HEK293 (cell line): ENCODE data around the gene DSTN.

ENCODE experiments used
- HOXC10 ChIP-seq: sonication (generic); formaldehyde crosslinking; IDR thresholded peaks from 2 replicates; pipeline ENCODE4 v1.8.1; 2023; ENCODE audit warnings: mild to moderate bottlenecking, missing genetic modification reagents
- KLF1 ChIP-seq: fragments of 450-650 bp; formaldehyde crosslinking; IDR thresholded peaks from 2 replicates; pipeline ENCODE4 v1.5.1; 2016; ENCODE audit warnings: missing biosample characterization, missing genetic modification characterization
- YY1 ChIP-seq: fragments of 450-650 bp; formaldehyde crosslinking; IDR thresholded peaks from 2 replicates; pipeline ENCODE4 v1.5.1; 2018; ENCODE audit warnings: missing biosample characterization, missing genetic modification characterization
- ZBTB8A ChIP-seq: fragments of 450-650 bp; formaldehyde crosslinking; IDR thresholded peaks from 2 replicates; pipeline ENCODE4 v1.5.1; 2016; ENCODE audit warnings: missing biosample characterization, missing genetic modification characterization
- ZEB2 ChIP-seq: fragments of 450-650 bp; formaldehyde crosslinking; IDR thresholded peaks from 2 replicates; pipeline ENCODE4 v1.5.1; 2016; ENCODE audit warnings: missing biosample characterization, missing genetic modification characterization
- ZNF138 ChIP-seq: fragments of 450-650 bp; formaldehyde crosslinking; IDR thresholded peaks from 2 replicates; pipeline ENCODE4 v1.5.1; 2016; ENCODE audit warnings: missing biosample characterization, missing genetic modification characterization, borderline replicate concordance
- ZNF140 ChIP-seq: fragments of 450-650 bp; formaldehyde crosslinking; IDR thresholded peaks from 2 replicates; pipeline ENCODE4 v1.5.1; 2016; ENCODE audit warnings: missing biosample characterization, missing genetic modification characterization
- ZNF274 ChIP-seq, 2 experiments: fragments of 200-500 bp in 1 of 2; fragments of 450-650 bp in 1 of 2; sonication (Bioruptor generic) in 1 of 2; formaldehyde crosslinking in 1 of 2; IDR thresholded peaks; 2 replicates each; pipeline versions ENCODE4 v1.5.1 to v1.6.1; 2014 to 2016; ENCODE audit warnings: borderline replicate concordance in 1 of 2, inconsistent platforms in 1 of 2, low read length in 1 of 2, missing biosample characterization in 1 of 2, missing genetic modification characterization in 1 of 2
- ZNF48 ChIP-seq: fragments of 450-650 bp; formaldehyde crosslinking; IDR thresholded peaks from 2 replicates; pipeline ENCODE4 v1.5.1; 2016; ENCODE audit warnings: missing biosample characterization, missing genetic modification characterization
- ZNF510 ChIP-seq: fragments of 450-650 bp; formaldehyde crosslinking; IDR thresholded peaks from 2 replicates; pipeline ENCODE4 v1.5.1; 2018; ENCODE audit warnings: mild to moderate bottlenecking, missing genetic modification characterization, missing biosample characterization; ENCODE audit not compliant: insufficient replicate concordance
- TF ChIP-seq, protein P1 (sequence below): fragments of 450-650 bp; formaldehyde crosslinking; IDR thresholded peaks from 2 replicates; pipeline ENCODE4 v1.5.1; 2016; ENCODE audit warnings: missing biosample characterization, missing genetic modification characterization
- TF ChIP-seq, protein P2 (sequence below): fragments of 450-650 bp; formaldehyde crosslinking; IDR thresholded peaks from 2 replicates; pipeline ENCODE4 v1.5.1; 2016; ENCODE audit warnings: missing biosample characterization, missing genetic modification characterization
- TF ChIP-seq, protein P3 (sequence below): fragments of 450-650 bp; formaldehyde crosslinking; IDR thresholded peaks from 2 replicates; pipeline ENCODE4 v1.5.1; 2016; ENCODE audit warnings: missing biosample characterization, missing genetic modification characterization
- TF ChIP-seq, protein P4 (sequence below): fragments of 450-650 bp; formaldehyde crosslinking; IDR thresholded peaks from 2 replicates; pipeline ENCODE4 v1.5.1; 2016; ENCODE audit warnings: missing biosample characterization, missing genetic modification characterization

DNA sequence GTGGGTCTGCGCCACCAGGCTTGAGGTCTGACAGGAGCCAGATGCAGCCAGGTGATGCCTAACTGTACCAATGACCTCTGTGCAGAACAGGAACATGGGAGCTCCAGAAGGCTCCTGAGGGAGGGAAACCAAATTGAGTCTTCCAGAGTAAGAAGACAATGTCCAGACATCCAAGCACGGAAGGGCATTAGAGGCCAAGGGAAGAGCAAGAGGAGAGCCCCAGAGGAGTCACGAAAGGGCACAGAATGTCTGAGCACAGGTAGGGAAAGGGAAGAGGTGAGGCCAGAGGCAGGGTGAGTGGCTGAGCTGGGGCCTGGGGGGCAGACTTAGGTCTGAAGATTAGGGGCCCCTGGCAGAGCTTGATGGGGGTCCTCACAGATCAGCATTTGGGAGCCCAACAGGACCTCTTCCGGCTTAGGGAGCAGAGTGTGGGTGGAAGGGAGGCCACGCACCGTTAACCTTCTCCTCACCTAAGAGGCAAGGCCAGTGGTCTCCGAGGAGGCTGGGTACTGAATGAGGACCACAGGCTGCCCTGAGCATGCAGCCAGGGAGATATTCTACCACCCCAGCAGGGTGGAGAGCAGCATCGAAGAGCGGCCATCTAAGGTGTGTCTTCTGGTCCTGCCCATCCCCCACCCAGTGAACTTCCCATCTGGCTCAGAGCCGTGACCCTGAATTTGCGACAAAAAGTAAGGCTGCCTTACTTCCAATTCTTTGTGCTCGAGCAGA, 70.4 kb downstream of the DSTN start:
- TF ChIP-seq, protein P1, sequence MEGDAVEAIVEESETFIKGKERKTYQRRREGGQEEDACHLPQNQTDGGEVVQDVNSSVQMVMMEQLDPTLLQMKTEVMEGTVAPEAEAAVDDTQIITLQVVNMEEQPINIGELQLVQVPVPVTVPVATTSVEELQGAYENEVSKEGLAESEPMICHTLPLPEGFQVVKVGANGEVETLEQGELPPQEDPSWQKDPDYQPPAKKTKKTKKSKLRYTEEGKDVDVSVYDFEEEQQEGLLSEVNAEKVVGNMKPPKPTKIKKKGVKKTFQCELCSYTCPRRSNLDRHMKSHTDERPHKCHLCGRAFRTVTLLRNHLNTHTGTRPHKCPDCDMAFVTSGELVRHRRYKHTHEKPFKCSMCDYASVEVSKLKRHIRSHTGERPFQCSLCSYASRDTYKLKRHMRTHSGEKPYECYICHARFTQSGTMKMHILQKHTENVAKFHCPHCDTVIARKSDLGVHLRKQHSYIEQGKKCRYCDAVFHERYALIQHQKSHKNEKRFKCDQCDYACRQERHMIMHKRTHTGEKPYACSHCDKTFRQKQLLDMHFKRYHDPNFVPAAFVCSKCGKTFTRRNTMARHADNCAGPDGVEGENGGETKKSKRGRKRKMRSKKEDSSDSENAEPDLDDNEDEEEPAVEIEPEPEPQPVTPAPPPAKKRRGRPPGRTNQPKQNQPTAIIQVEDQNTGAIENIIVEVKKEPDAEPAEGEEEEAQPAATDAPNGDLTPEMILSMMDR, result no peak
- TF ChIP-seq ZBTB8A (tag by site-specific recombination) (no peak), ZNF48 (tag by site-specific recombination) (no peak), ZNF274 (IDR thresholded peaks at IDR 0.05; ENCODE audit: low read length) (no peak), ZNF274 (tag by site-specific recombination; IDR thresholded peaks at IDR 0.05; ENCODE audit: borderline replicate concordance) (no peak), ZNF138 (tag by site-specific recombination) (no peak), HOXC10 (no peak), ZNF510 (tag by site-specific recombination) (no peak), ZNF140 (no peak), KLF1 (tag by site-specific recombination) (no peak), ZEB2 (no peak), YY1 (no peak)
- TF ChIP-seq, protein P2, sequence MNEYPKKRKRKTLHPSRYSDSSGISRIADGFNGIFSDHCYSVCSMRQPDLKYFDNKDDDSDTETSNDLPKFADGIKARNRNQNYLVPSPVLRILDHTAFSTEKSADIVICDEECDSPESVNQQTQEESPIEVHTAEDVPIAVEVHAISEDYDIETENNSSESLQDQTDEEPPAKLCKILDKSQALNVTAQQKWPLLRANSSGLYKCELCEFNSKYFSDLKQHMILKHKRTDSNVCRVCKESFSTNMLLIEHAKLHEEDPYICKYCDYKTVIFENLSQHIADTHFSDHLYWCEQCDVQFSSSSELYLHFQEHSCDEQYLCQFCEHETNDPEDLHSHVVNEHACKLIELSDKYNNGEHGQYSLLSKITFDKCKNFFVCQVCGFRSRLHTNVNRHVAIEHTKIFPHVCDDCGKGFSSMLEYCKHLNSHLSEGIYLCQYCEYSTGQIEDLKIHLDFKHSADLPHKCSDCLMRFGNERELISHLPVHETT, result no peak
- TF ChIP-seq, protein P3, sequence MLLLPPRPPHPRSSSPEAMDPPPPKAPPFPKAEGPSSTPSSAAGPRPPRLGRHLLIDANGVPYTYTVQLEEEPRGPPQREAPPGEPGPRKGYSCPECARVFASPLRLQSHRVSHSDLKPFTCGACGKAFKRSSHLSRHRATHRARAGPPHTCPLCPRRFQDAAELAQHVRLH (tag by site-specific recombination), result no peak
- TF ChIP-seq, protein P4, sequence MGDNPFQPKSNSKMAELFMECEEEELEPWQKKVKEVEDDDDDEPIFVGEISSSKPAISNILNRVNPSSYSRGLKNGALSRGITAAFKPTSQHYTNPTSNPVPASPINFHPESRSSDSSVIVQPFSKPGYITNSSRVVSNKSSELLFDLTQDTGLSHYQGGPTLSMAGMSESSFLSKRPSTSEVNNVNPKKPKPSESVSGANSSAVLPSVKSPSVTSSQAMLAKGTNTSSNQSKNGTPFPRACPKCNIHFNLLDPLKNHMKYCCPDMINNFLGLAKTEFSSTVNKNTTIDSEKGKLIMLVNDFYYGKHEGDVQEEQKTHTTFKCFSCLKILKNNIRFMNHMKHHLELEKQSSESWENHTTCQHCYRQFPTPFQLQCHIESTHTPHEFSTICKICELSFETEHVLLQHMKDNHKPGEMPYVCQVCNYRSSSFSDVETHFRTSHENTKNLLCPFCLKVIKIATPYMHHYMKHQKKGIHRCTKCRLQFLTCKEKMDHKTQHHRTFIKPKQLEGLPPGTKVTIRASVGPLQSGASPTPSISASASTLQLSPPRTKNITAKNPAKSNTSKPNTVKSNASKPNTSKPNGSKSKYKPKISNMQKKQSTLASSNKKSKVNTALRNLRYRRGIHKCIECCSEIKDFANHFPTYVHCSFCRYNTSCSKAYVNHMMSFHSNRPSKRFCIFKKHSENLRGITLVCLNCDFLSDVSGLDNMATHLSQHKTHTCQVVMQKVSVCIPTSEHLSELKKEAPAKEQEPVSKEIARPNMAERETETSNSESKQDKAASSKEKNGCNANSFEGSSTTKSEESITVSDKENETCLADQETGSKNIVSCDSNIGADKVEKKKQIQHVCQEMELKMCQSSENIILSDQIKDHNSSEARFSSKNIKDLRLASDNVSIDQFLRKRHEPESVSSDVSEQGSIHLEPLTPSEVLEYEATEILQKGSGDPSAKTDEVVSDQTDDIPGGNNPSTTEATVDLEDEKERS, result no peak
